GM18858 (cell line): ENCODE data around the gene OGA.
A peak's percentile ranks its signal among the peaks of the same experiment; 100 is the strongest.

Experiments used
- ATAC-seq: cut with Tn5 transposase; IDR thresholded peaks from one replicate; pipeline ENCODE4 v1.9.1; 2021; ENCODE audit not compliant: unreplicated experiment

The OGA gene

GRCh38 chr10:101818119-101818871 lies at the start of gene OGA:
OGA (minus strand) TSS chr10:101818444; CDS start chr10:101818022, 422 bp downstream.
- peak; percentile 78 for ATAC-seq

- no peak for ATAC-seq
Observed at GRCh38 chr10:101867931-101868330, 49.7 kb upstream of the OGA start.

- ATAC-seq: no peak
Observed at GRCh38 chr10:101859530-101859929, 41.3 kb upstream of the OGA start.

GRCh38 chr10:101858723-101859500 lies 40.7 kb upstream of the OGA start:
- peak; percentile 40 for ATAC-seq

GRCh38 chr10:101857802-101858476 lies 39.7 kb upstream of the OGA start:
- ATAC-seq: no peak

GRCh38 chr10:101856626-101857025 lies 38.4 kb upstream of the OGA start:
- ATAC-seq: no peak

- no peak for ATAC-seq
Observed at GRCh38 chr10:101851411-101852116, 33.3 kb upstream of the OGA start.

- ATAC-seq: no peak
Observed at GRCh38 chr10:101850749-101851148, 32.5 kb upstream of the OGA start.

- ATAC-seq: no peak
Observed at GRCh38 chr10:101848894-101849351, 30.7 kb upstream of the OGA start.

GRCh38 chr10:101848408-101848807 lies 30.2 kb upstream of the OGA start:
- ATAC-seq: no peak

- ATAC-seq: no peak
Observed at GRCh38 chr10:101845893-101846292, 27.6 kb upstream of the OGA start.

GRCh38 chr10:101843032-101844021 lies 25.1 kb upstream of the OGA start, which contains the start of gene KCNIP2:
KCNIP2 (minus strand) TSS chr10:101843800; CDS start chr10:101843568, 232 bp downstream.
- no peak for ATAC-seq

- ATAC-seq: no peak
Observed at GRCh38 chr10:101841826-101842225, 23.6 kb upstream of the OGA start.

GRCh38 chr10:101840741-101841453 lies 22.7 kb upstream of the OGA start:
- peak; percentile 47 for ATAC-seq

- no peak for ATAC-seq
Observed at GRCh38 chr10:101840102-101840684, 21.9 kb upstream of the OGA start.

- no peak for ATAC-seq
Observed at GRCh38 chr10:101839416-101840063, 21.3 kb upstream of the OGA start.

- ATAC-seq: no peak
Observed at GRCh38 chr10:101839002-101839401, 20.8 kb upstream of the OGA start.

GRCh38 chr10:101838416-101838970 lies 20.2 kb upstream of the OGA start:
- no peak for ATAC-seq
